GM19025 (cell line): ENCODE measurements around the gene SEC14L3.

Experiments used
- ATAC-seq: cut with Tn5 transposase; IDR thresholded peaks from one replicate; pipeline ENCODE4 v1.9.1; 2021; ENCODE audit warnings: mild to moderate bottlenecking, low read depth, moderate library complexity; ENCODE audit not compliant: unreplicated experiment

Gene SEC14L3

GRCh38 chr22:30424534-30425326 lies 47.1 kb downstream of the SEC14L3 start:
- no peak for ATAC-seq

GRCh38 chr22:30423959-30424533 lies 47.8 kb downstream of the SEC14L3 start:
- ATAC-seq = peak; percentile 73

- ATAC-seq = peak; percentile 23
Observed at GRCh38 chr22:30423301-30423958, 48.4 kb downstream of the SEC14L3 start.

GRCh38 chr22:30422481-30423300 lies 49.1 kb downstream of the SEC14L3 start:
- ATAC-seq = no peak

- no peak for ATAC-seq
Observed at GRCh38 chr22:30421695-30422480, 49.9 kb downstream of the SEC14L3 start.

- no peak for ATAC-seq
Observed at GRCh38 chr22:30420347-30421125, 51.3 kb downstream of the SEC14L3 start.

- ATAC-seq = no peak
Observed at GRCh38 chr22:30416837-30417236, 55.0 kb downstream of the SEC14L3 start.

GRCh38 chr22:30416403-30416802 lies 55.4 kb downstream of the SEC14L3 start:
- ATAC-seq = no peak

GRCh38 chr22:30414525-30415047 lies 57.2 kb downstream of the SEC14L3 start:
- no peak for ATAC-seq

GRCh38 chr22:30413745-30414524 lies 57.9 kb downstream of the SEC14L3 start:
- no peak for ATAC-seq

GRCh38 chr22:30413001-30413400 lies 58.8 kb downstream of the SEC14L3 start:
- ATAC-seq = no peak

GRCh38 chr22:30411780-30412179 lies 60.0 kb downstream of the SEC14L3 start:
- ATAC-seq = no peak
